PC-9 (cell line): ENCODE measurements around the gene NLRP7.

ENCODE experiments used
- CTCF ChIP-seq: fragments of 200-600 bp; sonication (generic); conservative IDR thresholded peaks from 2 replicates; pipeline ENCODE4 v1.6.1; 2017; ENCODE audit warnings: mixed run types, antibody characterized with exemption, mild to moderate bottlenecking, moderate library complexity
- EZH2 ChIP-seq: fragments of 200-600 bp; sonication (generic); IDR thresholded peaks from 2 replicates; pipeline ENCODE4 v1.8.0; 2017; ENCODE audit warnings: antibody characterized with exemption, low read depth

GRCh38 chr19:54889566-54889965, 57.8 kb downstream of the NLRP7 start:
- TF ChIP-seq CTCF = no peak
- TF ChIP-seq EZH2 = no peak
